NOMO-1 treated with DMSO at 0.1 percent for 48 hours (cell line): ENCODE results near the gene GMDS.

ENCODE experiments used
- DNase-seq: peaks from one replicate; lab custom pipeline; 2025; ENCODE audit not compliant: unreplicated experiment; lab: John Stamatoyannopoulos, UW

The GMDS gene

DNA sequence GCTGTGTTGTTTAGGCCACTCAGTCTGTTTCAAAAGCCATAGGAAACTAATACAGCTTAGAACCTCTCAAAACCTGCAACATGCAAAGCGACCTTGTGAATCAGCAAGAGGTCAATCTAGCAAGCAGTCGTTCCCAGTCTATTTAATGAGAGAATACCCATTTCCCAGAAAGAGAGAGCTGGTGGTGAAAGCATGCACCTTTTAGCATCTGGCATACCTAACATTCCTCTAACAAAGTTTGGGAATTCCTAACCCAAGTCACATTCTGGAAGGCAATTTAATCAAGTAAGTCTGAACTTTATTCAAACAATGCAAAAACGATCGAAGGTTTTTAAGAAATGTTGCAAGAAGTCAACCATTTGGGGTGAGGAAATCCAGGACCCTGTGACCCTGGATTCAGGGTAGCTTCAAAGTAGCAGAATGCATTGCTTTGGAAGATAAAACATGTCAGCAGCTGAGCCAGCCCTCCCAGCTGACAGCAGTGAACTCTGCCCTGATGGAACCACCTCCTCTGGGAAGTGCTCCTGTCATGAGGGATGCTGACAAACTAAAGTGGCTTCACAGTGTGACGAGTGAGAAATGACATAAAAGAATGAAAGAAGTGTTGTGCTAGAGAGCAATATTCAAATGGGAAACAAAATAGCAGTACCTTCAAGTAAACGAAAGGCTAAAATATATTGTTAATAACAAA is 104.8 kb downstream of the GMDS start:
- no peak for DNase-seq

DNA sequence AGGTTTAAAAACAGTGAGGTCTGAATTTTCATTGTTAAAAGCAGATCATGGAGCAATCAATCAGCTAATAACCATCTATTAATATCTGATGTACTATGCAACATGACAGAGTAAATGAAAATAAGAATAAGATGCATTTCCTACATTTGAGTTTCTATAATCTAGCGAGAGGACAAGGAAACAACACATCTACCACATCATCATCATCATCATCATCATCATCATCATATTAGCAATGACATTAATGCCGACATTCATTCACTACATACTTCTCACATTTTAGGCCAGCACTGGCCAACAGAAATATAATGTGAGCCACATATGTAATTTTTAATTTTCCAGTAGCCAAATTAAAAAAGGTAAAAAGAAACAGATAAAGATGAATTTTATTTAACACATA is 110.0 kb downstream of the GMDS start:
- no peak for DNase-seq

DNA sequence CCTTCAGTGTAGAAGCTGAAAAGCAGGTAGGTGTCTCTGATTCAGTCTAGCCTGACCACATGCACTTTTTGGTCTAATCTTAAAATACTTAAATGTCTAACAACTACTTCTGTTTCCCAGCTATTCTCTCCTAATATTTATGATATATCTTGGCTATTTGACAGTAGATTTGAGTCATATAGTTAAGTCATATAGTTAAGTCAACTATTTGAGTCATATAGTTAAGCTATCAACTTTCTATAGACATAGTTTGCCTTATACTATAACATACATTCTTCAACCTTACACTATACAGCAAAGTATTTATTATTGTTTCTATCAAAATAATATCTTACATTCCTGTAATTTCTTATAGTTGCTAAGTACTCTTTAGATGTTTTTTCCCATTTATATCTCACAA is 110.9 kb downstream of the GMDS start:
- DNase-seq: no peak

DNA sequence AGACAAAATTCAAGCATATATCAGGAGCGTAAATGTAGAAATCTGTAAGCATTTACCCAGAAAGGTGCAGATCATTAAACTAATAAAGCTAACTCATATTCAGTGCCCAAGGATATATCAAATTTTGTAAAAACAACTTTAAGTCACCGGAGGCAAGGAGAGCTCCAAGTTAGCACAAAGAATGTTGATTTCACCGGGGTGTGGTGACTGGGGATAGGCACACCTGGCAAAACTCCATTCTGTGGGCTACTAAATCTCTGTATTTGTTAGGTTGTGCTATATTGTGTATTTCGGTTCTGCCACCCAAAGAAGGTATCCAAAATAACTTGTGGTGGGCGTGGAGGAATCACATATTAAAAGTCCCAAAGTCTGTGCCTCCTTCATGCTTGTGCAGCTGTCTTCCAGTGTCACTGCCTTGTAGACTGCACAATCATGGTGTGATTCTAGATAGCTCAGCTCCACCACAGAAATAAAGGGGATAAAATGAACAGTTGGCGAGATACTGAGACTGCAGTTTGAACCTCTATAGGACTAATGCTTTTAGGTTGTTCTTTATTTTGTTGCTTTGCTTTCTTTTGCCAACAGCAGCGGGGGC is 111.6 kb downstream of the GMDS start:
- DNase-seq: no peak

DNA sequence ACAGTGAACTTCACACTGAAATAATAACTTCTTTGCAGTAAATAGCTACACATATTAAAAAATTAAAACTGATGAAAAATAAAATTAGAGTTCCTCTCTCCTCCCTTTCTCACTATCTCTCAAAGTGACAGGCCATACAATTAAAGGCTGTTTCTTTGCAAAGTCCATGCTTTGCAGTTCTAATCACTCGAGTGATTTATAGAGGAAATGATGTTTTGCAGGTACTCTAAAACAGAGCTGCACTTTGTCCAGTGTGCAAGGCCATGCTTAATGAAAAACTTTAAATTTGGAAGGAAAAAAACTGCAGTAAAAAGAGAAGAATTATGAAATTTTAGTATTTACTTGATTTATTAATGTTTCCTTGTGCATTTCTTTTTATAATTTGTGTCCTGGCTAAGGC is 112.5 kb downstream of the GMDS start:
- no peak for DNase-seq

DNA sequence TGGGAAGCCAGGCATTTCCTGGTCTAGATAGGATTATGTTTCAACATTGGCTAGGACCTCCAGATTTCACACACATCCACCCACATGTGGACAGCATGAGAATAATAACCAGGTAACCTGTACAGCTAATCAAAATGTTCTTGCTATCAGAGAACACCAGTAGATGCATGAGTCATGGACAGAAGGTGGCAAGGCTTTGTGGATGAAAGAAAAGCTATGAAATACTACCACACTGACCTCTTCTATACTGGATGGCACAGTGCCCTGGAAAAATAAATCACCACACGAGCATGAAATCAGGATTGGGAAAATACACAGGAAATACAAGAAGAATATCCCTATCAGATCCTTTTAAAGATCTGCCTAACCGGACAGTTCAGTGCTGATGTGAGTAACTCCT is 113.0 kb downstream of the GMDS start:
- DNase-seq: no peak

DNA sequence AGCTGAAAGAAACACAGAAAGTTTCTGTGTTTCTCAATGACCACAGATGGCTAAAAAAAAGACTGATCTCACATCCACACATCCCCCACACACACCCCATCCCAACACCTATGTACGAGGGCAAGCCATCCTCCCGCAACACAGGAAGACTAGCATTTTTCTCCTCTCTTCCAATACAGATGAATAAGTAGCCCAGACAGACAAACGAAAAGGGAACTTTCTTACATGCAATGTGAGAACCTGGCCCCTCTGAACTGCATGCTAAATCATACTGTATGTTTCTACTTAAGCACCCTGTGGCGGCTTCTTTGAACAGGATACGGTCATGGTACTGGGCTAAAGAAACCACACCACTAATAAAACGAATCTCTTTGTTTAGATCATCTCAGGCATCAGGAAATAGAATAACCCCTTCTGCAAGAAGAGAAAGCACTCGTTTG is 116.2 kb downstream of the GMDS start:
- DNase-seq: no peak

DNA sequence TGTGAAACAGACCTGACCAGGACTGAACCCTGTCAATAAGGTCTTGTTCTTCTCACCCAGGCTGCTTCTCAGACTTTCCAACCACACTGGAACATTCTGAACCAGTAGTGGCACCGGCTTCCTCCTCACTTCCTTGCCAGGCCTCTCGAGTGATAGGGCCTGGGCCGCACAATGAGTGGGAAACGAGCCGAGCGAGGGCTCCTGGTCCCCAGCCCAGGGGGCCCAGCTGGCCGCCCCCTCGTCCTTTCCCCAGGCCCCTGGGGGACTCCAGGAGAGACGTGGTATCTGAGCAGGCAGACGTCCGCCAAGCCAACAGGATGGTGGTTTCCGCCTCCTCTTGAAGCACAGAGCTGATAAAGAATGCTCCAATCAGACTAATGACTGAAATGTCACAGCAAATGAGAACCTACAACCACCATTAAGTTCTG is 117.9 kb downstream of the GMDS start:
- DNase-seq: no peak

DNA sequence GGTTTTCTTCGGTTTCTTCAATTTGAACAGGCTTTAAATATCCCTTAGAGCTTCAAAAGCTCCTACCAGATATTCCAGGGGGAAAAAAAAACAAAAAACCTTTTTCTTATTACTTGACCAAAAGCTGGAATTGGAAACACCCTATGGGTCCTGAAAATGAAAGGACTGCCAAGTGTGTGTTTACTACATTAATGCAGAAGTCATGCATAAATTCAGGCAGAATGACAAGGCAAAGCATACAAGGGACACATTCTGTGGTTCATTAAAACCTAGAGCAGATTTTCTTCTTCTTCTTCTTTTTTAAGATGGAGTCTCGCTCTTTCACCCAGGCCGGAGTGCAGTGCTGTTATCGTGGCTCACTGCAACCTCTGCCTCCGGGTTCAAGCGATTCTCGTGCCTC is 119.1 kb downstream of the GMDS start:
- no peak for DNase-seq

DNA sequence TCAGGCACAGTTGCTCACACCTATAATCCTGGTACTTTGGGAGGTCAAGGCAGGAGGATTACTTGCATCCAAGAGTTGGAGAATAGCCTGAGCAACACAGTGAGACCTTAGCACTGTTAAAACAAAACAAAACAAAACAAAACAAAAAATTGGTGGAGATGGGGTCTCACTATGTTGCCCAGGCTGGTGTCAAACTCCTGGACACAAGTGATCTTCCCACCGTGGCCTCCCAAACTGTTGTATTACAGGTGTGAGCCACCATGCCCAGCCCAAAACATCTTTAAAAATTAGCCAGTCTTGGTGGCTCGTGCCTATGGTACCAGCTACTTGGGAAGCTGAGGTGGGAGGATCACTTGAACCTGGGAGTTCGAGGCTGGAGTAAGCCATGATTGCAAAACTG is 120.2 kb downstream of the GMDS start:
- DNase-seq: no peak

DNA sequence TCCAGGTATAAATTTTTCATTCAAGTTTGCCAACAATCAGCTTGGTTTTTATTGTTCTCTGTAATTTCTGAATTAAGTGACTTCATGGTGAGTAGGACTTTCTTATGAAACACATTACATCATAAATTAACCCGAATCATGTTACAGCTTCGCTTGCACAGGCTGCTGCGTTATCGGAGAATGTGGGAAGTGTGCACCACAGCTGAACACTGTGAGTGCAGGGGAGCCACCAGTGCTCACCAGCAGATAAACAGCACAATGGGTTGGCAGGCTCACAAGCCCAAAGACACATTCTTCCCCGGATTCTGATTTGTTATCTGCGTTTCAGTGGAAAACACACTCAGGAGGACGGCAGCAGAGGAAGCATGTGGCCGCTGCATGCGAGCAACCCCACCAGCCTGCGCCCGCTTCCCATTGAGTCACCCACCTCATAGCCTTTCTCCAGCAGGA is 121.1 kb downstream of the GMDS start:
- no peak for DNase-seq

DNA sequence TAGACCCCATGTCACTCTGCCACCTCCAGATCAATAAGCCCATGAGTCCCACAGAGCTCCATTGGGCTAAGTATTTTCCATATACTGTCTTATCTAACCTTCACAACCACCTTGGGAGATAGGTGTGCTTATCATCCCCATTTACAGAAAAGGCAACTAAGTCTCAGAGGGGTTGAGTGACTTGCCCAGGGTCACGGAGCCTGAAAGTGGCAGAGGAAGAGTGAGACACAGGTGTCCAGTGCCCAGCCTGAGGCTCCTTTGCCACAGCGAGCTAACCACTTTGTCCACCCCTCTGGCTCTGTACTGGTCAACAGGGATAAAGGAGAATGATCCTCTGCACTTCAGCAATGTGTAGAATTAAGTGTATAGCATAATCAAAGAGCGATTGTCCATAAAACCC is 124.5 kb downstream of the GMDS start:
- no peak for DNase-seq

DNA sequence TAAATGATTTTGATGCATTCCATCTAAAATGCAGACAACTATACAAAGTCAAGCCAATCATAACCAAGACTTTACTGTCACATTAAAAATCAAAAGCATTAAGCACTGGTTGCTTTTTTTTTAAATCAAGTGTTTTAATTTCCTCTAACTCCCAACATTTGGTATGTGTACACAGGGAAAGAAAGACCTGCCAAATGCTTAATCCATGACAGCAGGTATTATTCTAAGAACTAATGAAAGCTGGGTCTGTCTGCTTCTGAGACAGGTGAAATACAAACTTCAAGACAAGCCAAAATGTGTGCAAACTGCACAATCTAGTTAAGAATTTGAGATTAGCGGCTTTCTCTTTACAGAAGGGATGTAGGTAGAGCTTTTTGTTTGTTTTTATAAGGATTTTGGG is 126.1 kb downstream of the GMDS start:
- DNase-seq: no peak

DNA sequence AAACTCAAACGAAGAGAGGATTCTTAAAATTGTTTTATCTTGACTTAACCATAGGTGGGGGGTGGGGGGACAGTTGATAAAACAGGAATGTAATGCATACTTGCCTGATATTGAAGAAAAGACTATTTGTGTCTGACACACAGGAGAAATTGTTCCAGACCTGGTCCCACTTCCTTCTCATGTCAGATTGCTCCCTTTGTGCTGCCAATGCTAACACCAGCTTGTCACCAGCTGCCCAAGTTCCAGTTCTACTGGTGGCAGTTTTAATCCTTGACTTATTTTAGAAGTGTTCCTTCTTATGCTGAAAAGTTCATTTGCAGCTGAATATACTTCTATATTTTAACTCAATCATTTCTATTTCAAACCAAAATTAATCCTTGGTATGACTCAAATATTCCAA is 127.3 kb downstream of the GMDS start:
- no peak for DNase-seq

DNA sequence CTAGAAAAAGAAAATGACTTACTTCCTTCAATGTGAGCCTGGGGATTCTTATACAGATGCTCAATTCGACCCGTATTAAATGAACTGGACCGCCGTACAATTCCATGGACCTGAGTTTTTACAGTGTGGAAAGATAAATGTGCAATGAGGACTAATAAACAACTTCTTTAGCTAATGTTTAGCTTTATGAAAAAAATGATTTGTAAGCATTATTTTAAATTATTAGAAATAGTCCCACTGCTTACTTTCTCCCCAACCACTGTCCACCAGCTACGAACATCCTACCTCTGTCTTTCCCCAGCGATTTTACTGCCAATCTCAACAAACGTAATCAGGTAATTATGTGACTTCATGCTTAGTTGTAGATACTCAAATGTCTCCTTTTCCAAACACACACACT is 128.0 kb downstream of the GMDS start:
- no peak for DNase-seq

DNA sequence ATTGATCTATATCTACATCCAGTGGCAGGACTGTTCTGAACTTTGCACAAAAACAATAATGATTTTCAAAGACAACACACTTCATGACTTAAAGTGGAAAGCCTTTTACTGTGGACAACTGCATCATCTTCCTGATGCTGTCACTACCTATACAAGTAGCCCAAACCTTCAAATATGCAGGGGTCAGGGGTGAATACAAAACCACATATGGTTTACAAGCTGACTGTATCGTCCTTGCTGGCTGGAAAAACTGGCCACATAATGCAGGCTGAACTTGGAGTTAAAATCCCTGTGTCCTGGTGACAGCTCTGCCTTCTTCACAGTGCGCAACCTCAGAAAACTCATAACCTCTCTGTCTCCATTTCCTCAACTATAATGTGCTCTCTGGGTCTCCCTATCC is 128.9 kb downstream of the GMDS start:
- DNase-seq: no peak

DNA sequence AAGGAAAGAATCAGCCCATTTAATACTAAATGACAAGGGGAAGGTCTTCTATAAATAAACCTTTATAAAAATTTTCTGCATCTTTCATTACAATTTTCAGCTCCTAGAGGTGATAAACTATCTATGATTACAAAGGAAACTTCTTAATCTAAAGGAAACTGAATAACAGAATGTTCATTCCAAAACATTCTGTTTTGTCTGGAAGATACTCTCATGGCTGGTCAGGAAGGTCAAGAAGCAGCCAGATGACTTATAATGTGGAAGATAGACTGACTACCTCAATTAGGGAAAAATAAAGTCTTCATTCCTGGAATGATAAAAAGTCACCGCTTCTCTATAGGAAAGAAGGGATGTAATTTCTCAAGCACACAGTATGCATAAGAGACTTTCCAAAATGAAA is 131.3 kb downstream of the GMDS start:
- DNase-seq: no peak

DNA sequence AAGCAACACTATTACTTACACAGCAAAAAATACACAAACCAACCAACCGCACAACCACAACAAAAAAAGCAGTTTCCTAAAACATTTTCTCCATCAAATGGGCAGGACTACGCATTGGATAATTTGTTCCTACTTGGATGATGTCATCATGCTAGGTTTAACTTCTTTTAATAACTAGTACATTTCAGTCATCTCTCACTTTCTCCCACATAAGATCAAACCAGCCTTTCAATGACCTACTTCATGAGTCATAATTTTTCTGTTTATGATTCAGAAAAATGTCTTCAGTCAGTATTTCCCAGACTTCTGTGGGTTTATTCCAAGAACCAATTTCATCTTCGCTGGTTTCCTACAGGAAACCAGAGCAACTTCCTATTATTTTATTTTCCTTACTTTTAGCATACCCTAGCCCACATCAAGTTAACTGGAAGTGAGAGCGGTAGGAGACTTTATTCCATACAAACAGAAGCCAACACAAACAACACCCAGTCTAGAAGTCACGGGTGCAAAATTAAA is 134.2 kb downstream of the GMDS start:
- DNase-seq: no peak

DNA sequence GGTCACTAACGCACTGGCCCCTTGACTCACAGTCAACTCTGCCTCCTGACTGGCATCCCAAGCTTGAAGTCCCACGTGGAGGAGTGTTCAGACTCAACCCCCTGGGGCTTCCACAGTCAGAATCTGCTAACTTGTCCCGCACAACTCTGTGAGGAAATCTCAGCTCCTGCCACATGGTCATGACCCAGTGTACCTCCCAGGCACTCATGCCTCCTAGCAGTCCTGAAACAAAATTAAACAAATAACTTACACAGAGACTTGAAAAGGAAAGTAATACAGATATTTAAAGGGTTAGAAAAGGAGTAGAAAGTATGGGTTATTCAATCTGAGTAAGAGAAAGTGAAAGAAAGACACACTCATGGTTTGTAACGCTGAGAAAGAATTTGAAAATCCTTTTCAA is 134.9 kb downstream of the GMDS start:
- DNase-seq: no peak

DNA sequence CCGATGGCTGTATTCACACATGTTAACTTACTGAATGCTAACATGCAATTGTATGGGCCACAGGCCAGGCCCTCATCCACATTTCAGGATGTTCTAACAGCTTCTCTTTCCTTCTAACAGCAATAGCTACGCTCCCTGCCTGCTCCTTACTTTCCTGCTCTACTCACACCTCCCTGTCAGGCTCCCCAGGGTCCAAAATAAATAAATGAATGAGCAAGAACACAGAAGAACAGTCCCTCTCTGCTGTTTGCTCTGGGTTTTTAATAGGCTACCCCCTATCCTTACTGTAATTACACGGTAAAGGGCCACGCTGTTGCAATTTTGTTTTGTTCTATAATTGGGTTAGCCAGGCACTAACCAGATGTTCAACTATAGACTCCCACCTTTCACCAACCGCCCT is 135.6 kb downstream of the GMDS start:
- no peak for DNase-seq

DNA sequence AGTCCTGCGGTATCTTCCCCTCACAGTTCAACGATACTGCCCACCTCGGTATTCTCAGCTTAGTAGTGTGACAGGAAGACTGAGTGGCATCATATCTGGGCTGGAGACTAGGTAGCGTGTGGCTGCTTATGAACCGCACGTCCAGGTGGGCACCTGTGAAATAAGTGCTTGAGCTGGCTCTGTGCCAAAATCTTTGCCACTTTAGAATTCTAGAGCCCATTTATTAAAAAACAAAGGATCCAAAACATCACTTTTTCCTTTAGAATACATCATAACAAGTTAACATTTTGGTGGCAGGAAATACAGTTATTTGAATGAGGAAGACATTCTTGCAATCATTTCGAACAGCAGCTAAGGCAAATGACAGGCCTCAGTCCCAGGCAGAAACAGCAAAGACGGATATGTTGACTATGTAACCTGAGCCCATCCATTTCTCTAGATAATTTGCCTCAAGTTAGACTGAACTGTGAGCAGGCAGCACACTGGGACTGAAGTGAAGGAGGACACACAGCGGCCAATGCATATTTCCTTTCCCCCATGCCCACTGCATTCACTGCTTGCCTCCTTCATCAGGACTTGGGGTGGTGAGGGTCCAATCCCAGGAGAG is 136.6 kb downstream of the GMDS start:
- no peak for DNase-seq

DNA sequence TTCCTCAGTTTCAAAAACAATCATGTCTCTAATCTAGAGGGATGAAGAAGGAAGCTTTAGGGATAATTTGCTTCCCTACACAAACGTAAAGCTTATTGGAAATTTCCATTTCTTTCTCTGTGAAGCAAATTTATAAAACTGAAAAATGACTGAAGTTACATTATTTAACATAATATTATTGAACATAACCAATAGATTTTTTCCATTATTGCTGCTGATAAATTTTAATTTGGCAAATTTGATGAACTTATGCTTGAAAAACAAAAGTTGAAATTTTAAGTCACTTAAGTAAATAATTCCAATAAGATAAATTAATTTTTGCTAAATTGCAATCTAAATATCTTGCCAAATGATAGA is 140.9 kb downstream of the GMDS start:
- DNase-seq: no peak
